SU-DHL-6 (cell line): Measurements from ENCODE around the gene LRRFIP2.

ENCODE experiments used
- H2AFZ ChIP-seq: fragments of 200-600 bp; sonication (generic); 2 replicates; pipeline ENCODE4 v1.6.1; 2014; ENCODE audit warnings: low read depth, mild to moderate bottlenecking, moderate library complexity, mixed read lengths, antibody characterized with exemption, low read length; ENCODE audit not compliant: severe bottlenecking
- H3F3A ChIP-seq: fragments of 200-600 bp; shearing (Covaris generic); 2 replicates; pipeline ENCODE4 v1.6.0; 2016; ENCODE audit warnings: antibody characterized with exemption, mild to moderate bottlenecking; ENCODE audit not compliant: insufficient read depth
- H3K27ac ChIP-seq: fragments of 200-600 bp; sonication (generic); 2 replicates; pipeline ENCODE4 v1.5.1; 2016; ENCODE audit warnings: low read depth, mild to moderate bottlenecking, low read length, moderate library complexity, mixed read lengths
- H3K27me3 ChIP-seq: fragments of 200-600 bp; sonication (generic), shearing (Covaris generic); 2 replicates; pipeline ENCODE4 v1.6.0; 2014; ENCODE audit warnings: mild to moderate bottlenecking, low read length
- H3K36me3 ChIP-seq: fragments of 200-600 bp; sonication (generic); 2 replicates; pipeline ENCODE4 v1.6.1; 2014; ENCODE audit warnings: mild to moderate bottlenecking, low read length, mixed read lengths
- H3K4me2 ChIP-seq: fragments of 300-600, 200-600 bp; shearing (Covaris generic), sonication (generic); 2 replicates; pipeline ENCODE4 v1.6.0; 2014; ENCODE audit warnings: low read length, low read depth, mild to moderate bottlenecking; ENCODE audit not compliant: poor library complexity, severe bottlenecking
- H3K4me3 ChIP-seq: fragments of 200-600 bp; sonication (generic); 2 replicates; pipeline ENCODE4 v1.5.1; 2014; ENCODE audit warnings: antibody characterized with exemption, low read length, mild to moderate bottlenecking, mixed read lengths; ENCODE audit not compliant: insufficient read depth, poor library complexity, severe bottlenecking
- H3K79me2 ChIP-seq: fragments of 200-600 bp; sonication (generic); 2 replicates; pipeline ENCODE4 v1.6.1; 2014; ENCODE audit warnings: mild to moderate bottlenecking, low read length, moderate library complexity; ENCODE audit not compliant: insufficient read depth
- H3K9ac ChIP-seq: fragments of 200-600 bp; sonication (generic); 2 replicates; pipeline ENCODE4 v1.7.0; 2014; ENCODE audit warnings: mild to moderate bottlenecking, low read length
- H3K9me2 ChIP-seq: fragments of 200-600 bp; sonication (generic); replicated peaks from 2 replicates; pipeline ENCODE4 v1.6.1; 2014; ENCODE audit warnings: low read length; ENCODE audit not compliant: insufficient read depth
- H3K9me3 ChIP-seq: fragments of 200-600 bp; sonication (generic); 2 replicates; pipeline ENCODE4 v1.6.1; 2014; ENCODE audit warnings: low read length, mixed read lengths; ENCODE audit not compliant: insufficient read depth
- H4K20me1 ChIP-seq: fragments of 200-600 bp; sonication (generic); 2 replicates; pipeline ENCODE4 v1.6.1; 2014; ENCODE audit warnings: low read depth, mild to moderate bottlenecking, antibody characterized with exemption, low read length, moderate library complexity, mixed read lengths
- EZH2phosphoT487 ChIP-seq: fragments of 200-600 bp; sonication (generic), shearing (Covaris generic); conservative IDR thresholded peaks from 2 replicates; pipeline ENCODE4 v1.6.1; 2018; ENCODE audit warnings: mild to moderate bottlenecking, antibody characterized with exemption, low read length, moderate library complexity, mixed read lengths
- TF ChIP-seq, protein P1 (sequence below): fragments of 200-600 bp; sonication (generic); IDR thresholded peaks from one replicate; pipeline ENCODE4 v1.5.1; 2017; ENCODE audit warnings: antibody characterized with exemption, mild to moderate bottlenecking, low read length, moderate library complexity; ENCODE audit not compliant: insufficient read depth, poor library complexity, severe bottlenecking

The LRRFIP2 gene

DNA sequence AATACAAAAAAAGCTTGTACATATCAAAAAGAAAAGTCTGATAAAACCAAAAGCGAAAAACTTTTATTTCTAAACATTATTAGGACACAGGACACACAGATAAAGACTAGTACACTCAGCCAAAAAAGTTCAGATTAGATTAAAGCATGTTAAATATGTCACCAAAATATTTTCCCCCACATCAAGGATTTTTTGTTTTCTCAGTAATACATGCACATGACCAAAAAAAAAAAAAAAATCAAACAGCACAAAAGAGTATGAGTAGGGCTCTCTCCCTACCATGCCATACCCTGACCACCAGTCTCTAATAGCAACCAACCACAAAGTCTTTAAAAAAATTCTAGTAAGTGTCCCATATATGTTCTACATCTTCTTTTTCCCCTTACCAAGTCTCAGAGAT, 77.4 kb downstream of the LRRFIP2 start:
- Histone ChIP-seq H3K9me3 (no peaks in the 10 kb centered on the region), H2AFZ (no peak overlapping the region), H3K36me3 (no peaks in the 10 kb centered on the region), H3K9me2 (no peaks in the 10 kb centered on the region), H3K4me3 (no peak overlapping the region), H3K27ac (no peak overlapping the region), H4K20me1 (no peaks in the 10 kb centered on the region), H3K27me3 (no peaks in the 10 kb centered on the region), H3K79me2 (no peaks in the 10 kb centered on the region), H3K9ac (no peak overlapping the region), H3K4me2 (no peak overlapping the region), H3F3A (no peaks in the 10 kb centered on the region)
- TF ChIP-seq, protein P1, sequence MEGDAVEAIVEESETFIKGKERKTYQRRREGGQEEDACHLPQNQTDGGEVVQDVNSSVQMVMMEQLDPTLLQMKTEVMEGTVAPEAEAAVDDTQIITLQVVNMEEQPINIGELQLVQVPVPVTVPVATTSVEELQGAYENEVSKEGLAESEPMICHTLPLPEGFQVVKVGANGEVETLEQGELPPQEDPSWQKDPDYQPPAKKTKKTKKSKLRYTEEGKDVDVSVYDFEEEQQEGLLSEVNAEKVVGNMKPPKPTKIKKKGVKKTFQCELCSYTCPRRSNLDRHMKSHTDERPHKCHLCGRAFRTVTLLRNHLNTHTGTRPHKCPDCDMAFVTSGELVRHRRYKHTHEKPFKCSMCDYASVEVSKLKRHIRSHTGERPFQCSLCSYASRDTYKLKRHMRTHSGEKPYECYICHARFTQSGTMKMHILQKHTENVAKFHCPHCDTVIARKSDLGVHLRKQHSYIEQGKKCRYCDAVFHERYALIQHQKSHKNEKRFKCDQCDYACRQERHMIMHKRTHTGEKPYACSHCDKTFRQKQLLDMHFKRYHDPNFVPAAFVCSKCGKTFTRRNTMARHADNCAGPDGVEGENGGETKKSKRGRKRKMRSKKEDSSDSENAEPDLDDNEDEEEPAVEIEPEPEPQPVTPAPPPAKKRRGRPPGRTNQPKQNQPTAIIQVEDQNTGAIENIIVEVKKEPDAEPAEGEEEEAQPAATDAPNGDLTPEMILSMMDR = no peak
- no peak for TF ChIP-seq EZH2phosphoT487

DNA sequence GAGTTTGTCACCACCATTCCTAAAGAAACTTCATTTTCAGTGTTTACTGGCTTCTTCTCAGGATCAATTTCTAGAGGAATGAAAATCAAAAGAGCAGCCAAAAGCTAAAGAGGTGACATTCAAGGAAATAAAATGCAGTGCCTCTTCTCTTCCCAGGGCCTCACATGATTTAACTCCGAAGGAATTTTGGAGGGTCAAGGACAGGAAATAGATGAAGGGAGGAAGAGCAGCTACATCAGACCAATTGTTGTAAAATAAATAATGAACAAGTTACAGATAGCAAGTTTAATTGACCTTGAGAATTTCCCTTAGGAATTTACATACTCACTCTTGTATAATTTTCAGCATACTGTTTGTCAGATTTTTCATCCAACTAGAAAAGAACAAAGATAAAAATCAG, 78.1 kb downstream of the LRRFIP2 start:
- H3K9me3 ChIP-seq = no peaks in the 10 kb centered on the region
- TF ChIP-seq, protein P1 = no peak
- no peak for TF ChIP-seq EZH2phosphoT487

DNA sequence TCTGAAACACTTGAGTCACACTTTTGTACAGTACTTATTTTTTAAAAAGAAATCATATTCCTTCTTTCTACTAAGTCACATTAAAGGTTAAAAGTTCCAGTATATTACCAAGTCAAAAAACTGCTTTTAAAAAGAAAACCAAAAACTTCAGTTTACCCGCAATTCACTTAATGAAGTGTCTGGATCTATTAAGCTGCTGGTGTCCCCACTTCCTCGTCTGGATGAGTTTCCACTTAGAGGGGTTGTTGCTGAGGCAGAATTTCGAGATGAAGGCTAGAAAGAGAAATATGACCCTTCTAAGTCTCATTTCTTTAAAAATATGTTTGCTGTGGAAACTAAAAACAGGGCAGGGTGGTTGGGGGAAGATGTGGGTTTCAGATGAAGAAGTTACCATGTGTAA, 79.7 kb downstream of the LRRFIP2 start:
- Histone ChIP-seq H3K9me2 (no peaks in the 10 kb centered on the region), H3K4me2 (no peak overlapping the region), H3F3A (no peaks in the 10 kb centered on the region), H3K9me3 (no peaks in the 10 kb centered on the region), H3K27me3 (no peaks in the 10 kb centered on the region), H3K79me2 (no peaks in the 10 kb centered on the region), H4K20me1 (no peaks in the 10 kb centered on the region), H3K4me3 (no peak overlapping the region), H3K36me3 (no peaks in the 10 kb centered on the region), H3K27ac (no peak overlapping the region), H2AFZ (no peak overlapping the region), H3K9ac (no peak overlapping the region)
- TF ChIP-seq EZH2phosphoT487 = no peak
- TF ChIP-seq, protein P1 = no peak

More for the DNA sequence above, 78.1 kb downstream of the LRRFIP2 start:
- Histone ChIP-seq H3K4me2 (no peak overlapping the region), H3K27me3 (no peaks in the 10 kb centered on the region), H3F3A (no peaks in the 10 kb centered on the region), H3K27ac (no peak overlapping the region), H3K36me3 (no peaks in the 10 kb centered on the region), H3K9me2 (no peaks in the 10 kb centered on the region), H2AFZ (no peak overlapping the region), H3K79me2 (no peaks in the 10 kb centered on the region), H3K4me3 (no peak overlapping the region), H4K20me1 (no peaks in the 10 kb centered on the region), H3K9ac (no peak overlapping the region)
